PFSK-1 (cell line): ENCODE results near the gene ZSWIM3.

Experiments used
- FOXP2 ChIP-seq: optimal IDR thresholded peaks from 2 replicates; pipeline ENCODE3; 2011; ENCODE audit warnings: borderline replicate concordance, control low read depth, inconsistent platforms; ENCODE audit not compliant: insufficient read depth; ENCODE audit errors: extremely low read length, extremely low read depth
- POLR2AphosphoS5 ChIP-seq: IDR thresholded peaks from 2 replicates; pipeline ENCODE4 v1.6.1; 2012; ENCODE audit warnings: low read depth, mild to moderate bottlenecking, control low read depth, low read length, moderate library complexity
- SIN3A ChIP-seq: IDR thresholded peaks from 2 replicates; pipeline ENCODE4 v1.6.1; 2012; ENCODE audit warnings: mild to moderate bottlenecking, low read length, moderate library complexity, borderline replicate concordance; ENCODE audit not compliant: insufficient read depth
- TAF1 ChIP-seq: IDR thresholded peaks from 2 replicates; pipeline ENCODE4 v1.6.1; 2012; ENCODE audit warnings: low read length, control low read depth, borderline replicate concordance; ENCODE audit not compliant: insufficient read depth
- TF ChIP-seq, protein P1 (sequence below), 2 experiments: IDR thresholded peaks; 2 replicates each; pipeline versions ENCODE4 v1.6.1 to v1.8.0; 2011 to 2012; ENCODE audit warnings: low read depth in 2 of 2, low read length in 2 of 2, control low read depth in 1 of 2, inconsistent platforms in 1 of 2, mild to moderate bottlenecking in 1 of 2, moderate library complexity in 1 of 2; ENCODE audit not compliant: insufficient read depth in 1 of 2

The ZSWIM3 gene

DNA sequence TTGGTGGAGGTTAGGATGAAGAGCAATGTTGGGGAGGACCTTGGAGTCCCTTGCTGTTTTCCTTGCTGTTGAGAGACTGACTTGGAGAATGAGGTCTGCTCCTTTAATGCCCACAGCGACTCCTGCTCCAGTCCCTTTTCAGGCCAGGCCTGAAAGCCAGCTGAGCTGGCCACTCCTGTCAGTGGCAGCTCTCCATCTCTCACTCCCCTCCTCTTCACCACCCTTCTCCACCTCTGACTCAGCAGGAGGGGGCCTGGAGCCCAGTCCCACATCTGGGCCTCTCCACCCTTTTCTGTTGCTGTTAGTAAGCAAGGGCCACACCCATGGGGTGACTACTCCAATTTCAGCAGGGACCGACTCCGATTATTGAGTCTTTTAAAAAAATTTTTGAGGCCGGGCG is 21.6 kb upstream of the ZSWIM3 start:
- no peak for TF ChIP-seq FOXP2
- TF ChIP-seq, protein P1, sequence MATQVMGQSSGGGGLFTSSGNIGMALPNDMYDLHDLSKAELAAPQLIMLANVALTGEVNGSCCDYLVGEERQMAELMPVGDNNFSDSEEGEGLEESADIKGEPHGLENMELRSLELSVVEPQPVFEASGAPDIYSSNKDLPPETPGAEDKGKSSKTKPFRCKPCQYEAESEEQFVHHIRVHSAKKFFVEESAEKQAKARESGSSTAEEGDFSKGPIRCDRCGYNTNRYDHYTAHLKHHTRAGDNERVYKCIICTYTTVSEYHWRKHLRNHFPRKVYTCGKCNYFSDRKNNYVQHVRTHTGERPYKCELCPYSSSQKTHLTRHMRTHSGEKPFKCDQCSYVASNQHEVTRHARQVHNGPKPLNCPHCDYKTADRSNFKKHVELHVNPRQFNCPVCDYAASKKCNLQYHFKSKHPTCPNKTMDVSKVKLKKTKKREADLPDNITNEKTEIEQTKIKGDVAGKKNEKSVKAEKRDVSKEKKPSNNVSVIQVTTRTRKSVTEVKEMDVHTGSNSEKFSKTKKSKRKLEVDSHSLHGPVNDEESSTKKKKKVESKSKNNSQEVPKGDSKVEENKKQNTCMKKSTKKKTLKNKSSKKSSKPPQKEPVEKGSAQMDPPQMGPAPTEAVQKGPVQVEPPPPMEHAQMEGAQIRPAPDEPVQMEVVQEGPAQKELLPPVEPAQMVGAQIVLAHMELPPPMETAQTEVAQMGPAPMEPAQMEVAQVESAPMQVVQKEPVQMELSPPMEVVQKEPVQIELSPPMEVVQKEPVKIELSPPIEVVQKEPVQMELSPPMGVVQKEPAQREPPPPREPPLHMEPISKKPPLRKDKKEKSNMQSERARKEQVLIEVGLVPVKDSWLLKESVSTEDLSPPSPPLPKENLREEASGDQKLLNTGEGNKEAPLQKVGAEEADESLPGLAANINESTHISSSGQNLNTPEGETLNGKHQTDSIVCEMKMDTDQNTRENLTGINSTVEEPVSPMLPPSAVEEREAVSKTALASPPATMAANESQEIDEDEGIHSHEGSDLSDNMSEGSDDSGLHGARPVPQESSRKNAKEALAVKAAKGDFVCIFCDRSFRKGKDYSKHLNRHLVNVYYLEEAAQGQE (IDR thresholded peaks at IDR 0.05; ENCODE audit: insufficient read depth in 1 of 2, low read depth in 2 of 2, low read length in 2 of 2), result no peak
- TF ChIP-seq TAF1, result no peak
- no peak for TF ChIP-seq SIN3A
- TF ChIP-seq POLR2AphosphoS5, result no peak

- no peak for TF ChIP-seq TAF1
- no peak for TF ChIP-seq FOXP2
- TF ChIP-seq POLR2AphosphoS5, result no peak
- TF ChIP-seq, protein P1 (IDR thresholded peaks at IDR 0.05; ENCODE audit: insufficient read depth in 1 of 2, low read depth in 2 of 2, low read length in 2 of 2), result no peak
- TF ChIP-seq SIN3A, result no peak
These were observed 20.6 kb upstream of the ZSWIM3 start for GRCh38 chr20:45836841-45837240.

GRCh38 chr20:45840700-45841198 is 16.7 kb upstream of the ZSWIM3 start:
- TF ChIP-seq FOXP2 (no peak), SIN3A (no peak), TAF1 (no peak), POLR2AphosphoS5 (no peak)
- TF ChIP-seq, protein P1 (IDR thresholded peaks at IDR 0.05; ENCODE audit: insufficient read depth in 1 of 2, low read depth in 2 of 2, low read length in 2 of 2), result no peak

GRCh38 chr20:45841407-45842129 is 15.8 kb upstream of the ZSWIM3 start:
- TF ChIP-seq, protein P1 (IDR thresholded peaks at IDR 0.05; ENCODE audit: insufficient read depth in 1 of 2, low read depth in 2 of 2, low read length in 2 of 2), result no peak
- no peak for TF ChIP-seq TAF1
- no peak for TF ChIP-seq POLR2AphosphoS5
- no peak for TF ChIP-seq SIN3A
- no peak for TF ChIP-seq FOXP2
